ENCODE data around the gene TRAF1. TPM values are rescaled to one million over a fixed set of nuclear protein-coding genes. Genes with fewer than 3 reads are reported as not detected.

The TRAF1 gene
- total RNA-seq, 1 experiment from 2014 or later = 1.7 TPM

- Histone ChIP-seq H3K36me3 (ENCODE audit: control insufficient read depth in 1 of 2, insufficient read depth in 2 of 2, low read length in 2 of 2) (no peaks in the 10 kb centered on the region), H3K9me2 (ENCODE audit: insufficient read depth) (no peaks in the 10 kb centered on the region), H3K9me3 (ENCODE audit: control insufficient read depth in 1 of 2, insufficient read depth in 1 of 2, low read depth in 1 of 2, low read length in 2 of 2) (no peaks in the 10 kb centered on the region), H3K27ac (ENCODE audit: low read depth, low read length) (no peak overlapping the region), H3K9ac (ENCODE audit: low read length) (no peak overlapping the region), H3K4me3 (replicated peaks in 1 of 2; ENCODE audit: low read depth in 1 of 2, low read length in 2 of 2) (no peak overlapping the region), H3K4me2 (ENCODE audit: low read length) (no peak overlapping the region), H4K20me1 (ENCODE audit: insufficient read depth) (no peaks in the 10 kb centered on the region), H3K4me1 (ENCODE audit: control insufficient read depth in 1 of 2, insufficient read depth in 2 of 2, low read length in 2 of 2) (peaks cover 5 to 8% of the 10 kb centered on the region in 2 experiments; a peak in 3 of 4 replicates), H3K79me2 (ENCODE audit: insufficient read depth, low read length) (no peaks in the 10 kb centered on the region), H2AFZ (ENCODE audit: low read depth, low read length, poor library complexity, severe bottlenecking) (no peak overlapping the region), H3K27me3 (ENCODE audit: insufficient read depth, low read length) (no peaks in the 10 kb centered on the region)
- TF ChIP-seq EZH2 (IDR thresholded peaks at IDR 0.05) (no peak), SIN3A (IDR thresholded peaks at IDR 0.05; ENCODE audit: low read depth) (no peak), SRF (IDR thresholded peaks at IDR 0.05; ENCODE audit: low read depth) (no peak), MAX (IDR thresholded peaks at IDR 0.05) (no peak), CTCF (IDR thresholded peaks at IDR 0.05 in 2 of 3, conservative IDR thresholded peaks at IDR 0.05 in 1 of 3; ENCODE audit: borderline replicate concordance in 1 of 3, insufficient read depth in 1 of 3, low read depth in 2 of 3, low read length in 2 of 3) (no peak), SP1 (IDR thresholded peaks at IDR 0.05; ENCODE audit: low read depth) (no peak), FOSL1 (IDR thresholded peaks at IDR 0.05; ENCODE audit: low read depth) (no peak), POLR2A (IDR thresholded peaks at IDR 0.05; ENCODE audit: borderline replicate concordance, extremely low read depth, insufficient read depth, insufficient read length) (no peak), TCF7L2 (IDR thresholded peaks at IDR 0.05; ENCODE audit: borderline replicate concordance, extremely low read depth, insufficient read depth, insufficient read length) (no peak), ZBTB33 (IDR thresholded peaks at IDR 0.05; ENCODE audit: extremely low read depth, insufficient replicate concordance, low read length) (no peak), ZFX (IDR thresholded peaks at IDR 0.05) (no peak), CEBPB (IDR thresholded peaks at IDR 0.05; ENCODE audit: low read depth) (no peak), JUND (IDR thresholded peaks at IDR 0.05) (no peak), RAD21 (IDR thresholded peaks at IDR 0.05; ENCODE audit: low read depth) (no peak), ZNF274 (IDR thresholded peaks at IDR 0.05; ENCODE audit: low read depth, low read length) (no peak)
- DNase-seq (ENCODE audit: low read depth, low spot score) (no peak), ATAC-seq (no peak)
- intact Hi-C loops (cut with micrococcal nuclease) = no loop called here
- ChIA-PET RAD21 (ENCODE audit: low non-redundant PET in 1 of 2, low total read pairs in 2 of 2, uncharacterized antibody in 2 of 2, unreplicated experiment in 2 of 2) (no interaction called here), CTCF (no interaction called here), POLR2A (no interaction called here)
- no TSS peak for BruUV-seq (replicated peaks)
Measured at GRCh38 chr9:120899490-120900068, 27.0 kb downstream of the TRAF1 start.
